Cardiac fibroblast (primary cell): ENCODE results near the gene GLG1.
"Not testable (repeated sequence)": the region's sequence is repeated elsewhere in the genome, so short reads cannot be mapped to it uniquely, and the experiment has no call there.

Experiments
- DNase-seq, 2 donors: peaks; one replicate each; pipeline versions ENCODE4 v3.0.0 to v3.0.0-alpha.2; 2010; ENCODE audit warnings: low read depth in 2 of 2
- H3K4me3 ChIP-seq, 2 donors: replicated peaks in 1 of 2; 1 replicate in 1 of 2; 2 replicates in 1 of 2; pipeline ENCODE4 v1.5.1; 2011; ENCODE audit warnings: low read depth in 2 of 2, low read length in 2 of 2, mild to moderate bottlenecking in 2 of 2, moderate library complexity in 1 of 2

Gene GLG1

GRCh38 chr16:74398212-74398895 lies 208.6 kb downstream of the GLG1 start:
- not testable (repeated sequence) for DNase-seq, H3K4me3 ChIP-seq
